GM12878 (cell line): ENCODE measurements around the gene MYO7A. TPM values are rescaled to one million over a fixed set of nuclear protein-coding genes. Genes with fewer than 3 reads are reported as not detected.

Experiments
- ATAC-seq: fragments of 200-7000 bp; cut with Tn5 transposase; 3 replicates; pipeline ENCODE4 v1.9.1; 2020; ENCODE audit warnings: mild to moderate bottlenecking, moderate library complexity
- BruUV-seq: library from RNA; stranded (reverse); fragments of 400-500 nt; replicated peaks from 2 replicates; lab custom pipeline; 2021; lab: Mats Ljungman, UMichigan
- CTCF ChIA-PET: fragments of 300-600 bp; sonication (Branson Sonifier 250); formaldehyde crosslinking; extraction: SDS; loops from one replicate; lab custom pipeline; 2021; ENCODE audit warnings: inconsistent platforms; lab: Yijun Ruan, JAX
- POLR2A ChIA-PET: fragments of 350-600 bp; formaldehyde crosslinking; extraction: SDS; loops from one replicate; lab custom pipeline; 2021; ENCODE audit warnings: inconsistent platforms; lab: Charles Lee
- RAD21 ChIA-PET: fragments of 300-600 bp; sonication (Branson Sonifier 250); formaldehyde crosslinking; loops from one replicate; lab custom pipeline; 2023; ENCODE audit warnings: antibody characterized with exemption; ENCODE audit not compliant: unreplicated experiment; lab: Charles Lee
- SMC1A ChIA-PET: fragments of 300-600 bp; sonication (Branson Sonifier 250); formaldehyde crosslinking; loops from one replicate; lab custom pipeline; 2023; ENCODE audit not compliant: unreplicated experiment, uncharacterized antibody; lab: Charles Lee
- DNase-seq: peaks from one replicate; pipeline ENCODE4 v3.0.0-alpha.2; 2011; ENCODE audit warnings: low read depth, low spot score
- FAIRE-seq: peaks from 3 replicates; lab custom pipeline; 2011; peaks lifted over from hg19 to GRCh38; lab: Jason Lieb, UNC
- H2AFZ ChIP-seq: 2 replicates; pipeline ENCODE4 v1.6.0; 2011; ENCODE audit warnings: low read depth, low read length, control low read depth; ENCODE audit not compliant: control insufficient read depth
- H3K27ac ChIP-seq: 2 replicates; pipeline ENCODE4 v1.5.1; 2011; ENCODE audit warnings: control low read depth; ENCODE audit not compliant: control insufficient read depth, insufficient read depth
- H3K27me3 ChIP-seq, 2 experiments: replicated peaks in 1 of 2; 2 replicates each; pipeline versions ENCODE4 v1.6.0 to v1.6.1; 2011; ENCODE audit warnings: low read length in 1 of 2; ENCODE audit not compliant: control insufficient read depth in 2 of 2, insufficient read depth in 2 of 2
- H3K36me3 ChIP-seq, 2 experiments: 2 replicates each; pipeline ENCODE4 v1.5.1; 2011; ENCODE audit warnings: low read length in 1 of 2; ENCODE audit not compliant: control insufficient read depth in 2 of 2, insufficient read depth in 2 of 2
- H3K4me1 ChIP-seq: 2 replicates; pipeline ENCODE4 v1.6.1; 2011; ENCODE audit warnings: mild to moderate bottlenecking, low read length, moderate library complexity, mixed read lengths; ENCODE audit not compliant: control insufficient read depth, insufficient read depth
- H3K4me2 ChIP-seq: 2 replicates; pipeline ENCODE4 v1.6.0; 2011; ENCODE audit warnings: control low read depth; ENCODE audit not compliant: control insufficient read depth, insufficient read depth
- H3K4me3 ChIP-seq: fragments of 200-600 bp; sonication (generic); 2 replicates; pipeline ENCODE4 v1.5.1; 2016
- H3K79me2 ChIP-seq: 2 replicates; pipeline ENCODE4 v1.6.0; 2011; ENCODE audit warnings: low read length; ENCODE audit not compliant: control insufficient read depth, insufficient read depth
- H3K9ac ChIP-seq: 2 replicates; pipeline ENCODE4 v1.8.0; 2011; ENCODE audit warnings: low read length, control low read depth, mixed read lengths; ENCODE audit not compliant: control insufficient read depth, insufficient read depth
- H3K9me3 ChIP-seq: replicated peaks from 3 replicates; pipeline ENCODE4 v1.5.1; 2011; ENCODE audit warnings: mild to moderate bottlenecking, low read length; ENCODE audit not compliant: control insufficient read depth, insufficient read depth
- H4K20me1 ChIP-seq: 2 replicates; pipeline ENCODE4 v1.6.0; 2011; ENCODE audit not compliant: control insufficient read depth, insufficient read depth
- BACH1 ChIP-seq: fragments of 450-650 bp; IDR thresholded peaks from 2 replicates; pipeline ENCODE4 v1.6.1; 2017; ENCODE audit warnings: mild to moderate bottlenecking, borderline replicate concordance
- CBX5 ChIP-seq: sonication (generic); IDR thresholded peaks from 2 replicates; pipeline ENCODE4 v1.6.1; 2016; ENCODE audit warnings: low read depth, moderate library complexity, mild to moderate bottlenecking, inconsistent platforms
- CHD4 ChIP-seq: fragments of 200-600 bp; sonication (generic); IDR thresholded peaks from 2 replicates; pipeline ENCODE4 v1.6.1; 2016; ENCODE audit warnings: mild to moderate bottlenecking
- CREM ChIP-seq: IDR thresholded peaks from 2 replicates; pipeline ENCODE4 v1.6.1; 2014; ENCODE audit warnings: antibody characterized with exemption, low read depth
- CUX1 ChIP-seq: IDR thresholded peaks from 2 replicates; pipeline ENCODE4 v1.6.1; 2012; ENCODE audit warnings: improper control_type of control experiment, low read depth, low read length; ENCODE audit not compliant: insufficient replicate concordance
- EED ChIP-seq: sonication (generic); IDR thresholded peaks from 2 replicates; pipeline ENCODE4 v1.6.1; 2016; ENCODE audit warnings: antibody characterized with exemption, low read depth
- HCFC1 ChIP-seq: fragments of 150-350 bp; IDR thresholded peaks from 2 replicates; pipeline ENCODE4 v1.6.1; 2014; ENCODE audit warnings: low read length
- HDAC2 ChIP-seq: fragments of 200-600 bp; sonication (generic); IDR thresholded peaks from 2 replicates; pipeline ENCODE4 v1.6.1; 2017
- MTA3 ChIP-seq: IDR thresholded peaks from 2 replicates; pipeline ENCODE4 v1.6.1; 2012; ENCODE audit warnings: low read length, inconsistent platforms, borderline replicate concordance
- MYC ChIP-seq: IDR thresholded peaks from 2 replicates; pipeline ENCODE4 v1.6.1; 2011; ENCODE audit warnings: mild to moderate bottlenecking, low read length, moderate library complexity, inconsistent platforms; ENCODE audit not compliant: insufficient read depth, insufficient replicate concordance, insufficient read length, severe bottlenecking
- NR2F1 ChIP-seq: fragments of 450-650 bp; conservative IDR thresholded peaks from 2 replicates; pipeline ENCODE4 v1.6.1; 2017; ENCODE audit warnings: mild to moderate bottlenecking
- SRF ChIP-seq, 2 experiments: IDR thresholded peaks; 2 replicates each; pipeline ENCODE4 v1.6.1; 2011; ENCODE audit warnings: low read depth in 2 of 2, low read length in 2 of 2, mild to moderate bottlenecking in 1 of 2, moderate library complexity in 1 of 2
- TARDBP ChIP-seq: IDR thresholded peaks from 2 replicates; pipeline ENCODE4 v1.6.1; 2016; ENCODE audit warnings: borderline replicate concordance
- YY1 ChIP-seq: IDR thresholded peaks from 2 replicates; pipeline ENCODE4 v1.6.1; 2011; ENCODE audit warnings: low read depth, mild to moderate bottlenecking, low read length
- ZNF384 ChIP-seq: IDR thresholded peaks from 2 replicates; pipeline ENCODE4 v1.6.1; 2012; ENCODE audit warnings: low read depth, mild to moderate bottlenecking, low read length, improper control_type of control experiment, borderline replicate concordance
- WGBS: methylation state at CpG from one replicate; pipeline ENCODE4 v1.1.6; 2016; ENCODE audit warnings: low lambda C conversion rate; ENCODE audit not compliant: insufficient replicate concordance, insufficient coverage; ENCODE audit errors: missing lambda C conversion rate; 5-methylcytosine and 5-hydroxymethylcytosine counted together
- in situ Hi-C: fragments of 300-500 bp; cut with MboI; formaldehyde crosslinking; loops from 9 replicates; pipeline ENCODE4 v1.14.3; 2018; ENCODE audit warnings: mixed read lengths
- intact Hi-C: fragments of 100-400 bp; cut with micrococcal nuclease; formaldehyde crosslinking; loops from one replicate; pipeline ENCODE4 v1.14.2; 2022; ENCODE audit not compliant: unreplicated experiment
- polyA plus RNA-seq, 11 experiments: library from polyadenylated mRNA; depleted of rRNA in 4 of 11; unstranded in 6 of 11; stranded (reverse) in 5 of 11; fragments of >200 nt; fragmentation: Nextera tagmentation in 4 of 11; fragmentation: Illumina TruSeq in 1 of 11; extraction: Ambion mirVana in 4 of 11; extraction: Trizol in 1 of 11; gene quantifications; 1 replicate in 1 of 11; 2 replicates in 10 of 11; pipeline versions ENCODE4 v1.2.1 to v1.2.3, GENCODE V29; 2011 to 2016; ENCODE audit warnings: inconsistent platforms in 2 of 11, missing spikeins in 2 of 11, low read depth in 1 of 11
- total RNA-seq, 4 experiments: library from RNA; depleted of rRNA in 3 of 4; stranded (reverse); fragments of >200 nt in 3 of 4; fragmentation: Illumina TruSeq in 1 of 4; extraction: Trizol in 1 of 4; gene quantifications; 2 replicates each; pipeline versions ENCODE4 v1.2.1 to v1.2.3, GENCODE V29; 2013 to 2021
- TF ChIP-seq, protein P1 (sequence below): fragments of 450-650 bp; IDR thresholded peaks from 2 replicates; pipeline ENCODE4 v1.6.1; 2017; ENCODE audit warnings: mild to moderate bottlenecking
- TF ChIP-seq, protein P2 (sequence below): IDR thresholded peaks from 2 replicates; pipeline ENCODE4 v1.6.1; 2012; ENCODE audit warnings: low read depth, low read length, improper control_type of control experiment

The MYO7A gene
- total and polyA plus RNA-seq, 10 of the 15 experiments (the other 5 are each of a cell fraction or from before 2014, with no cell fraction given): 0.01 to 0.21 (median 0.04) TPM; not detected in 6

- no peaks in the 10 kb centered on the region; a peak in 2 of 4 replicates for H3K27me3 ChIP-seq
- H3K27ac ChIP-seq: no peak overlapping the region
- TF ChIP-seq NR2F1: no peak
- TF ChIP-seq BACH1: no peak
- TF ChIP-seq YY1: no peak
- no peak for TF ChIP-seq MYC
- TF ChIP-seq ZNF384: no peak
- TF ChIP-seq, protein P1, sequence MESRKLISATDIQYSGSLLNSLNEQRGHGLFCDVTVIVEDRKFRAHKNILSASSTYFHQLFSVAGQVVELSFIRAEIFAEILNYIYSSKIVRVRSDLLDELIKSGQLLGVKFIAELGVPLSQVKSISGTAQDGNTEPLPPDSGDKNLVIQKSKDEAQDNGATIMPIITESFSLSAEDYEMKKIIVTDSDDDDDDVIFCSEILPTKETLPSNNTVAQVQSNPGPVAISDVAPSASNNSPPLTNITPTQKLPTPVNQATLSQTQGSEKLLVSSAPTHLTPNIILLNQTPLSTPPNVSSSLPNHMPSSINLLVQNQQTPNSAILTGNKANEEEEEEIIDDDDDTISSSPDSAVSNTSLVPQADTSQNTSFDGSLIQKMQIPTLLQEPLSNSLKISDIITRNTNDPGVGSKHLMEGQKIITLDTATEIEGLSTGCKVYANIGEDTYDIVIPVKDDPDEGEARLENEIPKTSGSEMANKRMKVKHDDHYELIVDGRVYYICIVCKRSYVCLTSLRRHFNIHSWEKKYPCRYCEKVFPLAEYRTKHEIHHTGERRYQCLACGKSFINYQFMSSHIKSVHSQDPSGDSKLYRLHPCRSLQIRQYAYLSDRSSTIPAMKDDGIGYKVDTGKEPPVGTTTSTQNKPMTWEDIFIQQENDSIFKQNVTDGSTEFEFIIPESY: no peak
- no peak for TF ChIP-seq CUX1
- no peak for TF ChIP-seq HCFC1
- TF ChIP-seq SRF (IDR thresholded peaks at IDR 0.05; ENCODE audit: low read depth in 2 of 2, low read length in 2 of 2): no peak
- TF ChIP-seq CHD4: no peak
- TF ChIP-seq EED: no peak
- TF ChIP-seq CREM: no peak
- TF ChIP-seq TARDBP: no peak
- TF ChIP-seq HDAC2: no peak
- no peak for TF ChIP-seq MTA3
- TF ChIP-seq, protein P2, sequence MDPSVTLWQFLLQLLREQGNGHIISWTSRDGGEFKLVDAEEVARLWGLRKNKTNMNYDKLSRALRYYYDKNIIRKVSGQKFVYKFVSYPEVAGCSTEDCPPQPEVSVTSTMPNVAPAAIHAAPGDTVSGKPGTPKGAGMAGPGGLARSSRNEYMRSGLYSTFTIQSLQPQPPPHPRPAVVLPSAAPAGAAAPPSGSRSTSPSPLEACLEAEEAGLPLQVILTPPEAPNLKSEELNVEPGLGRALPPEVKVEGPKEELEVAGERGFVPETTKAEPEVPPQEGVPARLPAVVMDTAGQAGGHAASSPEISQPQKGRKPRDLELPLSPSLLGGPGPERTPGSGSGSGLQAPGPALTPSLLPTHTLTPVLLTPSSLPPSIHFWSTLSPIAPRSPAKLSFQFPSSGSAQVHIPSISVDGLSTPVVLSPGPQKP: no peak
- TF ChIP-seq CBX5: no peak
- H3K4me3 ChIP-seq: no peak overlapping the region
- in situ Hi-C loops (no loop called here), intact Hi-C loops (no loop called here)
- DNase-seq (no peak), FAIRE-seq (no peak), ATAC-seq (no peak)
- RAD21 ChIA-PET: no interaction called here
- no peak overlapping the region for H3K4me2 ChIP-seq
- H4K20me1 ChIP-seq: no peaks in the 10 kb centered on the region
- H3K4me1 ChIP-seq: no peaks in the 10 kb centered on the region
- H3K79me2 ChIP-seq: no peaks in the 10 kb centered on the region
- H3K36me3 ChIP-seq: no peaks in the 10 kb centered on the region
- WGBS: 45% methylated on average over 20 of the region's 20 CpGs
- H3K9me3 ChIP-seq: no peaks in the 10 kb centered on the region
- CTCF ChIA-PET: no interaction called here
- BruUV-seq: no TSS peak
- H3K9ac ChIP-seq: no peak overlapping the region
- SMC1A ChIA-PET: interaction anchor here (0.6 kb wide), 1 partner anchor 1603 kb away, joined by 3 read pairs; no protein-coding TSS in a partner anchor
- no peak overlapping the region for H2AFZ ChIP-seq
- POLR2A ChIA-PET: no interaction called here
These were observed 32.0 kb downstream of the MYO7A start for GRCh38 chr11:77159937-77160495.
